Naive thymus-derived CD8-positive, alpha-beta T cell (primary cell): ENCODE data around the gene SLC5A3. TPM values are rescaled to one million over a fixed set of nuclear protein-coding genes. Genes with fewer than 3 reads are reported as not detected.

Experiments
- ATAC-seq, 2 donors: fragments of 150-1000 bp; cut with Tn5 transposase in 1 of 2; sonication (Bioruptor Pico), chemical (Tn5 transposase) in 1 of 2; 1 replicate in 1 of 2; 2 replicates in 1 of 2; pipeline ENCODE4 v1.10.0; 2021; ENCODE audit warnings: mild to moderate bottlenecking in 2 of 2, moderate library complexity in 2 of 2
- POLR2A ChIA-PET: fragments of 350-600 bp; sonication (Branson Sonifier 250); formaldehyde crosslinking; loops from one replicate; lab custom pipeline; 2021; ENCODE audit warnings: antibody characterized with exemption; lab: Charles Lee
- DNase-seq, 10 donors: peaks; one replicate each; pipeline versions ENCODE4 v3.0.0 to v3.0.0-alpha.2; 2020 to 2022
- H3K27ac Mint-ChIP-seq, 10 donors: one replicate each; pipeline ENCODE4 v1.8.0; 2020 to 2022; ENCODE audit warnings: mild to moderate bottlenecking in 10 of 10, mixed read lengths in 10 of 10, moderate library complexity in 4 of 10, inconsistent platforms in 1 of 10
- H3K27me3 Mint-ChIP-seq, 5 donors: one replicate each; pipeline ENCODE4 v1.8.0; 2021 to 2022; ENCODE audit warnings: mixed read lengths in 5 of 5
- H3K36me3 Mint-ChIP-seq, 3 donors: one replicate each; pipeline ENCODE4 v1.8.0; 2020 to 2022; ENCODE audit warnings: mixed read lengths in 3 of 3, mild to moderate bottlenecking in 2 of 3, inconsistent platforms in 1 of 3
- H3K4me1 Mint-ChIP-seq, 4 donors: one replicate each; pipeline ENCODE4 v1.8.0; 2021 to 2022; ENCODE audit warnings: mixed read lengths in 4 of 4
- H3K4me3 Mint-ChIP-seq, 10 donors: one replicate each; pipeline ENCODE4 v1.8.0; 2020 to 2022; ENCODE audit warnings: mild to moderate bottlenecking in 10 of 10, mixed read lengths in 10 of 10, moderate library complexity in 6 of 10, inconsistent platforms in 1 of 10
- H3K9me3 Mint-ChIP-seq, 9 donors: one replicate each; pipeline ENCODE4 v1.8.0; 2020 to 2022; ENCODE audit warnings: mixed read lengths in 9 of 9, mild to moderate bottlenecking in 3 of 9, inconsistent platforms in 1 of 9, moderate library complexity in 1 of 9
- polyA plus RNA-seq, 3 donors: library from polyadenylated mRNA; unstranded; fragments of 300-500 nt; fragmentation: Illumina TruSeq; gene quantifications; one replicate each; pipeline ENCODE4 v1.2.3, GENCODE V29; 2021
- total RNA-seq, 8 experiments: library from RNA in 2 of 8; stranded (reverse) in 2 of 8; gene quantifications; one replicate each; pipeline ENCODE4 v1.2.3 and lab custom pipeline; 2021 to 2026

SLC5A3 gene
- total and polyA plus RNA-seq, 5 experiments from 2014 or later = 1.7 to 32.7 (median 2.1) TPM

DNA sequence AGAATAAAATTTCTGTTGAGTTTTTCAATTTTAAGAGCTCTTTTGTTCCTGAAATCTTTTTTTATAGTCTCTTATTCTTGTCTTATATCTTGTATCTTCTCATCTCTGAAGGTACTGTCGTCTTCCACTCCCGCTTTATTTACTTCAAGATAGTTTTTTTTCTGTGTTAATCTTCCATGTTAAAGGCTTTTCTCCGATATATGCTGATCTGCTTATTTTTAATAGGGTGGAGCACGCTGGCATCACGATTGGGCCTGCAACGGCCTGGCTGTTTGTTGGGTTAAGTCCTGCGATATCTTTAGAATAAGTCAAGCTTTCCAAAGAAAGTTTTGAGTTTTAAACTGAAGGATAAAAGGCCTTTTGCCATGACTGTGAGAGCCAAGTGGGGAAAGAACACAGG, 35.7 kb downstream of the SLC5A3 start:
- Mint-ChIP-seq H3K36me3 (peaks cover 12 to 46% (median 24%) of the 10 kb centered on the region in 3 donors), H3K27ac (peak overlapping the region in 5 of 10 donors; percentile 12 to 79 (median 54))

DNA sequence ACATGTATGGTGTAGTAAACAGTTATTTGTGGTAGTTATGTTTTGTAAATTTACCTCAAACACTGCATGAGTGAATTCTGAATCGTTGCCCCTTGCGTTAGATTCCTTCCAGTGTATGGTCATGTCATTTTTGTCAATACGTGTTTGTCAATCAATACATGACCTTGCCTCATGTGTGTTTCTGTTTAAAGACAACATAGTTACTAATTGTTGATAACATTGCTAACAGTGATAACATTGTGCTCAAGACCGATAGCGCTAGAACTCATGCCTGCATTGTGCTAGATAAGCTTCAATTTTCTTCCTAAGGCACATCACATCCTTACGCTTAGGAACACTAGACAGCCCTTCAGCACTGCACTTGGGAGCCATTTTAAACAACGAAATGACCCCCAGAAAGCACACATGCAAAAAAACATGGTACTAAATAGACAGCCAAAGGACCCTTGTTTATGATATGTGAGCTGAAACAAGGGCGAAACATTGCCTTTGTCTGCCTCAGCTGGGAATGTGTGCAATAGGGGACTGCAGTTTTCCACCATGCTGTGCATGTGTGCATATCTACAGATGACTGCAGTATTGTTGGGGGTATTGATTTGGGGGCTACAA, 37.3 kb downstream of the SLC5A3 start:
- Mint-ChIP-seq H3K27me3 (no peaks in the 10 kb centered on the region), H3K36me3 (peaks cover 6 to 39% (median 19%) of the 10 kb centered on the region in 3 donors), H3K4me1 (peaks cover 34 to 77% (median 76%) of the 10 kb centered on the region in 4 donors), H3K4me3 (no peak overlapping the region), H3K9me3 (peaks cover 0 to 2% (median 0%) of the 10 kb centered on the region in 9 donors), H3K27ac (peak overlapping the region in 1 of 10 donors; percentile 18)
- ATAC-seq = no peak
- POLR2A ChIA-PET = no interaction called here
- DNase-seq = no peak

More for the DNA sequence above, 35.7 kb downstream of the SLC5A3 start:
- Mint-ChIP-seq H3K4me3 (peak overlapping the region in 1 of 10 donors; percentile 4), H3K4me1 (peaks cover 33 to 77% (median 73%) of the 10 kb centered on the region in 4 donors), H3K27me3 (no peaks in the 10 kb centered on the region), H3K9me3 (peaks cover 0 to 2% (median 0%) of the 10 kb centered on the region in 9 donors)
- ATAC-seq (no peak), DNase-seq (no peak)
- POLR2A ChIA-PET = interaction anchor here (0.6 kb wide), 1 partner anchor 54 kb away, joined by 4 read pairs; no protein-coding TSS in a partner anchor

DNA sequence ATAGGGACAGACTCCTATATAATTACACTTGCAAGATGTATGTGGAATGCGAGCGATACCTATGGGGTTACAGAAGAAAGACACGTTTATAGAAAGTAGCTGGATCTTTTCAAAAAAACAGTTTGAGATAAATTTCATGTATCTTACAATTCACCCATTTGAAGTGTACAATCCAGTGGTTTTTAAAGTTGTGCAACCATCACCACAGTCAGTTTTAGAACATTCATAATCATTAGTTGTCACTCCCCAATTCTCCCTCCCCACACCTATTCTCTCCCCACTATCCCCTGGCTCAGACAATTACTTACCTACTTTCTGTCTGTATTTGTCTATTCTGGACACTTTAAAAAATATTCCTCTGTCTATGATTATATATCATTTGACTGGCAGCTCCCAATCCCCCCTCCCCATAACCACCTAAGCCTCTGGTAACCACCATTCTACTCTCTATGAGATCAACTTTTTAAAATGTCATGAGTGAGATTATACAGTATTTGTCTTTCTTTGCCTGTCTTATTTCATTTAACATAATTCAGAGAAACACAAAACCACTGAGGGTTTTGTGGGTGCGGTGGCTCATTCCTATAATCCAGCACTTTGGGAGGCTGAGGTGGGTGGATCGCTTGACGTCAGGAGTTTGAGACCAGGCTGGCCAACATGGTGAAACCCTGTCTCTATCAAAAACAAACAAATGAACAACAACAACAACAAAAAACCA, 39.1 kb downstream of the SLC5A3 start:
- POLR2A ChIA-PET = no interaction called here

DNA sequence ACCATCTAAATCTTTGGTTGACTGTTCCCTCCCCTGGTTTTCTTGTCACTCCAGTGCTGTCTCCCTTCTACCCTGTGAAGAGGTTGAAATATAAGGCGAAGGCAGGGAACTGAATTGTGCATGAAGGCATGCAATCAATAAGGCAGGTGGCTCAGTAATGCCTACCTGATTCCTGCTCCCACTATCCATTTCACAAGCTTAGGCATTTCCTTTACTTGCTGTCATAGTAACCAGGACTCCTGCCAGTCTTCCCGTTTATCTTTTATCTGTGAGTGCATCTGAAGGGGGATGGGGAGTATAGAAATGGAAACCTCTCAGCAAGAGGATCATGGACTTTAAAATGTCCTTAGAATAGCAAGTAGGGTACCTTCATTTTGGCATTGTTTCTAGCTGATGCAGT, 40.5 kb downstream of the SLC5A3 start:
- POLR2A ChIA-PET = interaction anchor here (0.5 to 1.1 kb wide), 2 partner anchors 34 to 58 kb away, joined by 3 read pairs; no protein-coding TSS in a partner anchor
- H3K27me3 Mint-ChIP-seq = no peaks in the 10 kb centered on the region
- peaks cover 0 to 37% (median 21%) of the 10 kb centered on the region in 3 donors for H3K36me3 Mint-ChIP-seq
- H3K9me3 Mint-ChIP-seq = peaks cover 0 to 3% (median 0%) of the 10 kb centered on the region in 9 donors
- H3K27ac Mint-ChIP-seq = peak overlapping the region in 3 of 10 donors; percentile 7 to 34 (median 23)
- DNase-seq = no peak
- no peak for ATAC-seq
- H3K4me3 Mint-ChIP-seq = no peak overlapping the region
- H3K4me1 Mint-ChIP-seq = peaks cover 43 to 71% (median 67%) of the 10 kb centered on the region in 4 donors

More for the DNA sequence above, 39.1 kb downstream of the SLC5A3 start:
- Mint-ChIP-seq H3K27me3 (no peaks in the 10 kb centered on the region), H3K36me3 (peaks cover 0 to 38% (median 20%) of the 10 kb centered on the region in 3 donors), H3K27ac (peak overlapping the region in 4 of 10 donors; percentile 11 to 60 (median 44)), H3K4me3 (no peak overlapping the region), H3K4me1 (peaks cover 43 to 77% (median 73%) of the 10 kb centered on the region in 4 donors), H3K9me3 (peaks cover 0 to 3% (median 0%) of the 10 kb centered on the region in 9 donors)
- DNase-seq = no peak
- no peak for ATAC-seq

DNA sequence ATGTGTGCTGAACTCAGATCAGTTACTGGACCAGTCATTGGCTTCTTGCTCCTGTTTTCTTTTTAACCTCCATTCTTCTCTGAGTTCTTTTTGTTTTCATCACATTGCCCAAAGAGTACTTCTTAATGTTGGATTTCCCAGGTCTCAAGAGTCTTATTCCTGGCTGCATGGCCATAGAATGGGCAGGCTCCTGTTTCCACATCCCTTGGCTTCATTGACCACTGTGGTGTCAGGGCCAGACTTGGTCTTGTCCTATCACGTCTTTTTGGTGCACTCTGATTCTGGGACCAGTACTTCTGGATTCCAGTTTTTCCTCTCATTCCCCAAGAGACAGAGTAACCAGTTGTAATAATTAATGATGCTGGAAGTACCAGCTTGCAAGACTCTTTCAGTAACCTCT, 41.8 kb downstream of the SLC5A3 start:
- Mint-ChIP-seq H3K27me3 (no peaks in the 10 kb centered on the region), H3K9me3 (peaks cover 0 to 3% (median 0%) of the 10 kb centered on the region in 9 donors), H3K4me3 (no peak overlapping the region), H3K27ac (peak overlapping the region in 1 of 10 donors; percentile 15), H3K36me3 (peaks cover 0 to 32% (median 18%) of the 10 kb centered on the region in 3 donors), H3K4me1 (peaks cover 38 to 71% (median 65%) of the 10 kb centered on the region in 4 donors)
- POLR2A ChIA-PET = interaction anchor here (1.0 kb wide), 1 partner anchor 167 kb away, joined by 3 read pairs; no protein-coding TSS in a partner anchor
- DNase-seq (no peak), ATAC-seq (no peak)

DNA sequence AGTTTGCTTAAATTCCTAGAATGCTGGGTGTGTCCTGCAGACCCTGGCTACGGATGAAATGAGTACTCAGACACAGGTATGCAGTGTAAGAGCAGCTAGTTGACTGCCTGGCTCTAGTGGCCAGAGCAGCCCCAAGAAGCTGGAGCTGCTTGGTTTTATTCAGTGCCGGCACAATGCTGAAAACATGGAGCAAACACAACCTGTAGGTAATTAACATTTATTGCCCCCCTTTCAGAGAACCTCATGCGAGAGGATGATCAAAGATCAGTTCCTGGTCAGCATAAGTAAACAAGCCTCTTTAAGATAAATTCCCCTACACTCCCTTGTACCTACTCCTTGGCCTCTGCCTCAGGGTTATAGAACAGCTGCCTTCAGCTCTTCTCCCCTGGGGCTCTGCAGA, 43.2 kb downstream of the SLC5A3 start:
- no peaks in the 10 kb centered on the region for H3K27me3 Mint-ChIP-seq
- ATAC-seq (no peak), DNase-seq (no peak)
- peaks cover 0 to 3% (median 0%) of the 10 kb centered on the region in 9 donors for H3K9me3 Mint-ChIP-seq
- H3K4me1 Mint-ChIP-seq = peaks cover 40 to 69% (median 60%) of the 10 kb centered on the region in 4 donors
- H3K36me3 Mint-ChIP-seq = peaks cover 0 to 35% (median 18%) of the 10 kb centered on the region in 3 donors
- POLR2A ChIA-PET = interaction anchor here (0.7 to 1.8 kb wide), 2 partner anchors 9 to 30 kb away, joined by 3 to 4 read pairs; no protein-coding TSS in a partner anchor
- H3K27ac Mint-ChIP-seq = peak overlapping the region in 3 of 10 donors; percentile 50 to 58 (median 53)
- no peak overlapping the region for H3K4me3 Mint-ChIP-seq

DNA sequence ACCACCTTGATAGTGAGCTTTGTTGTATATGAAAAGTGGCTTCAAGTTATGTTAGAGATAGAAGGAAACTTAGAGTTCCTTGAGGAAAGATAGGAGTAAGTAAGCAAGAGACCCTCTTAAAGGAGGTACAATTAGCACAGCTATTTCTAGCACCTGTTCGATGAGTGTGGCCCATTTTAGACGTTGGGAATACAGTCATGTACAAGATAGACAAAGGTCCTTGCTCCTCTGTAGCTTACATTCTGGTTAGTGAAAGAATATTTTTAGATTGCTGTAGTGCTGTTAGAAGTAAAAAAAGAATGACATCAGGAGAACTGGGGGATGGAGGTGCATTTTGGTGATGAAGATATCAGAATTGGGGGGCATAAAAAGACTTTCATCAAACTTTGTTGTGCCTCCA, 47.5 kb downstream of the SLC5A3 start:
- peaks cover 45 to 77% (median 66%) of the 10 kb centered on the region in 4 donors for H3K4me1 Mint-ChIP-seq
- no peak for ATAC-seq
- H3K27me3 Mint-ChIP-seq = no peaks in the 10 kb centered on the region
- no peak overlapping the region for H3K4me3 Mint-ChIP-seq
- peak overlapping the region in 4 of 10 donors; percentile 12 to 77 (median 27) for H3K27ac Mint-ChIP-seq
- POLR2A ChIA-PET = no interaction called here
- peaks cover 0 to 41% (median 15%) of the 10 kb centered on the region in 3 donors for H3K36me3 Mint-ChIP-seq
- H3K9me3 Mint-ChIP-seq = peaks cover 0 to 3% (median 0%) of the 10 kb centered on the region in 9 donors
- DNase-seq = no peak

DNA sequence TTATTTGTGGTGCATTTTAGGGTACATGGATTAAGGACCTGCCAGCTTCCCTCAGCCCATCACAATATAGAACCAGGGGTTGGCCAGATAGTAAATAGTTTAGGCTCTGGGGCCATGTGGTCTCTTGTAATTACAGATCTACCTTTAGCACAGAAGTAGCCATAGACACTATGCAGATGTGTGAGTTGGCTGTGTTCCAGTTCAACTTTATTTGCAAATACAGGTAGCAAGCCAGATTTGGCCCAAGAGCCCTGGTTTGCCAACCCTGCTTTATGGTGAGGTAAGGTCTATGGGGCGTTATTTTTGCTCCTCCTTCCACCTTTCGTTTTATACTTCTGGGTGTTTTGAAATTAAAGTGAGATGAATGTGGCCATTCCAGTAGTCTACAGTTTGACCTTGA, 48.7 kb downstream of the SLC5A3 start:
- Mint-ChIP-seq H3K9me3 (no peaks in the 10 kb centered on the region), H3K36me3 (peaks cover 0 to 44% (median 7%) of the 10 kb centered on the region in 3 donors), H3K4me1 (peaks cover 46 to 79% (median 69%) of the 10 kb centered on the region in 4 donors), H3K27ac (peak overlapping the region in 2 of 10 donors; percentile 40 to 87), H3K27me3 (no peaks in the 10 kb centered on the region), H3K4me3 (no peak overlapping the region)
- POLR2A ChIA-PET = interaction anchor here (1.5 kb wide), 1 partner anchor 198 kb away, joined by 3 read pairs; no protein-coding TSS in a partner anchor
- no peak for ATAC-seq
- no peak for DNase-seq

Other genes with a start within 250 kb of the SLC5A3 start
- gene ATP5PO, start 157.8 kb upstream of the SLC5A3 start, total RNA-seq = 100 to 1,000 TPM; 139 to 151 TPM
- 100 to 1,000 TPM; 367 to 461 (median 455) TPM for gene ATP5PO, start 157.8 kb upstream of the SLC5A3 start, polyA plus RNA-seq
- gene MRPS6, start within 50 bp of the SLC5A3 start, total RNA-seq = 100 to 1,000 TPM; 107 to 112 TPM
- 100 to 1,000 TPM; 170 to 193 (median 181) TPM for gene MRPS6, start within 50 bp of the SLC5A3 start, polyA plus RNA-seq